Measurements from ENCODE around the gene STT3A. TPM values are rescaled to one million over a fixed set of nuclear protein-coding genes. Genes with fewer than 3 reads are reported as not detected.

The STT3A gene
- total and polyA plus RNA-seq, 7 donors = 10.8 to 62.7 (median 49.3) TPM

- no peak overlapping the region for H3K4me3 ChIP-seq
- TF ChIP-seq, protein P1, sequence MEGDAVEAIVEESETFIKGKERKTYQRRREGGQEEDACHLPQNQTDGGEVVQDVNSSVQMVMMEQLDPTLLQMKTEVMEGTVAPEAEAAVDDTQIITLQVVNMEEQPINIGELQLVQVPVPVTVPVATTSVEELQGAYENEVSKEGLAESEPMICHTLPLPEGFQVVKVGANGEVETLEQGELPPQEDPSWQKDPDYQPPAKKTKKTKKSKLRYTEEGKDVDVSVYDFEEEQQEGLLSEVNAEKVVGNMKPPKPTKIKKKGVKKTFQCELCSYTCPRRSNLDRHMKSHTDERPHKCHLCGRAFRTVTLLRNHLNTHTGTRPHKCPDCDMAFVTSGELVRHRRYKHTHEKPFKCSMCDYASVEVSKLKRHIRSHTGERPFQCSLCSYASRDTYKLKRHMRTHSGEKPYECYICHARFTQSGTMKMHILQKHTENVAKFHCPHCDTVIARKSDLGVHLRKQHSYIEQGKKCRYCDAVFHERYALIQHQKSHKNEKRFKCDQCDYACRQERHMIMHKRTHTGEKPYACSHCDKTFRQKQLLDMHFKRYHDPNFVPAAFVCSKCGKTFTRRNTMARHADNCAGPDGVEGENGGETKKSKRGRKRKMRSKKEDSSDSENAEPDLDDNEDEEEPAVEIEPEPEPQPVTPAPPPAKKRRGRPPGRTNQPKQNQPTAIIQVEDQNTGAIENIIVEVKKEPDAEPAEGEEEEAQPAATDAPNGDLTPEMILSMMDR (IDR thresholded peaks at IDR 0.05) = no peak
- no peak for TF ChIP-seq POLR2A (IDR thresholded peaks at IDR 0.05)
- no peak for TF ChIP-seq POLR2AphosphoS5 (IDR thresholded peaks at IDR 0.05)
- no peaks in the 10 kb centered on the region for H3K27me3 ChIP-seq
- H3K36me3 ChIP-seq = peaks cover 30 to 100% (median 86%) of the 10 kb centered on the region in 4 donors
- H3K27ac ChIP-seq = no peak overlapping the region
- H3K4me1 ChIP-seq = no peaks in the 10 kb centered on the region
- intact Hi-C loops (cut with DNase I) = no loop called here
- DNase-seq = no peak
- no peaks in the 10 kb centered on the region for H3K9me3 ChIP-seq
Observed at GRCh38 chr11:125605417-125605816, 12.8 kb downstream of the STT3A start.

DNA sequence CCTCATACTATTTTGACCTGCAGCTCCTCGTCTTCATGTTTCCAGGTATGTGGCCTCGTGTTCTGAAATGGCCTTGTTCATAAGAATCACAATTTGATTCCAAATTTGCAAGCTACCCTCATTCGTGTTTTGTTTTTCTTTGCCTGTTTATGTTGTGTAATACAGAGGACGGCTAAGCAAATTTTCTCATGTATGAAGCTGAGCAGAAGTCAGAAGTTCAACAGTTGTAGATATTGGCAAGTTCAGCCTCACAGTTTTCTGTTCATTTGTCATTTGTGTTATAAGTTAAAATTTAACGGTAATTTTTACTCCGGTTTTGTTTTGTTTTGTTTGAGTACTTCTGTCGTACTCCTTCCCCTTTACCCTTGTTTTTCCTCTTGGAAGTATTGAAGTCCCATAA lies 16.9 kb downstream of the STT3A start:
- H3K27me3 ChIP-seq = no peaks in the 10 kb centered on the region
- no peaks in the 10 kb centered on the region for H3K4me1 ChIP-seq
- H3K36me3 ChIP-seq = peaks cover 38 to 100% (median 82%) of the 10 kb centered on the region in 4 donors
- no peak overlapping the region for H3K4me3 ChIP-seq
- 83 to 89% methylated on average over 7 of the region's 7 CpGs for WGBS, 2 donors
- intact Hi-C loops (cut with DNase I) = no loop called here
- no peaks in the 10 kb centered on the region for H3K9me3 ChIP-seq
- no peak overlapping the region for H3K27ac ChIP-seq
- DNase-seq = no peak
- TF ChIP-seq, protein P1 (IDR thresholded peaks at IDR 0.05) = no peak
- no peak for TF ChIP-seq EP300 (IDR thresholded peaks at IDR 0.05)
- no peak for TF ChIP-seq POLR2A (IDR thresholded peaks at IDR 0.05)
- no peak for TF ChIP-seq POLR2AphosphoS5 (IDR thresholded peaks at IDR 0.05)

GRCh38 chr11:125618383-125618782 lies 25.7 kb downstream of the STT3A start:
- TF ChIP-seq EP300 (IDR thresholded peaks at IDR 0.05) (no peak), POLR2A (IDR thresholded peaks at IDR 0.05) (no peak), POLR2AphosphoS5 (IDR thresholded peaks at IDR 0.05) (no peak)
- TF ChIP-seq, protein P1 (IDR thresholded peaks at IDR 0.05) = no peak
- no peaks in the 10 kb centered on the region for H3K27me3 ChIP-seq
- intact Hi-C loops (cut with DNase I) = no loop called here

GRCh38 chr11:125621995-125622394 lies 29.3 kb downstream of the STT3A start:
- TF ChIP-seq EP300 (IDR thresholded peaks at IDR 0.05) (no peak), POLR2A (IDR thresholded peaks at IDR 0.05) (no peak)
- TF ChIP-seq, protein P1 (IDR thresholded peaks at IDR 0.05) = no peak
- no peaks in the 10 kb centered on the region for H3K9me3 ChIP-seq
- 83 to 87% methylated on average over 2 of the region's 2 CpGs for WGBS, 2 donors
- H3K4me1 ChIP-seq = peaks cover 0 to 45% (median 21%) of the 10 kb centered on the region in 4 donors
- peak overlapping the region in 1 of 4 donors; percentile 5 for H3K4me3 ChIP-seq
- H3K36me3 ChIP-seq = peaks cover 19 to 47% (median 28%) of the 10 kb centered on the region in 4 donors
- intact Hi-C loops (cut with DNase I) = loop anchor here (10.0 kb wide), 2 partner anchors 47 to 127 kb away; partner anchors contain the start of gene FEZ1
- peak overlapping the region; percentile 4 to 94 (median 90) for H3K27ac ChIP-seq
- DNase-seq = no peak
- no peaks in the 10 kb centered on the region for H3K27me3 ChIP-seq

More at GRCh38 chr11:125618383-125618782, 25.7 kb downstream of the STT3A start:
- Histone ChIP-seq H3K4me3 (no peak overlapping the region), H3K36me3 (peaks cover 30 to 83% (median 48%) of the 10 kb centered on the region in 4 donors), H3K9me3 (no peaks in the 10 kb centered on the region), H3K4me1 (peaks cover 0 to 18% (median 2%) of the 10 kb centered on the region in 4 donors), H3K27ac (no peak overlapping the region)
- WGBS, 2 donors = 95 to 96% methylated on average over 4 of the region's 4 CpGs
- DNase-seq = no peak

DNA sequence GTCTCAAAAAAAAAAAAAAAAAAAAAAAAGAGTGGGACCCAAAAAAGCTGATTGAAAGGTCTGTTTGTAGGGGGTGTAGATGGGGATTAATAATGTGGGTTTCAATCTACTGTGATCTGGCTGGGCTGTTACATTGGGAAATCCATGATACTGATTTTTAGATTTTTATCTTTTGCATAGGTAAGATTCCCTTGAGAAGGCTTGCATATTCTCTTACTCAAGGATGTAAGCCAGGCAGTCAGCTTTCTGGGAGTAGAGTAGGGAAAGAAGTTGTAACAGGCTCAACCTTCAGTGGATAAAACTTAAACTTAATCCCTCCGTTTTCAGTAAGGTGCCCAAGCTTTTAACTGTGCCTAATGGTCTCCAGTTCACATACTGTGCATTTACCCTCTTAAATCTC lies 30.4 kb downstream of the STT3A start:
- H3K36me3 ChIP-seq = peaks cover 18 to 37% (median 22%) of the 10 kb centered on the region in 4 donors
- 87 to 93% methylated on average over 1 of the region's 1 CpG for WGBS, 2 donors
- H3K4me1 ChIP-seq = peaks cover 0 to 45% (median 21%) of the 10 kb centered on the region in 4 donors
- no peak overlapping the region for H3K4me3 ChIP-seq
- TF ChIP-seq, protein P1 (IDR thresholded peaks at IDR 0.05) = no peak
- TF ChIP-seq EP300 (IDR thresholded peaks at IDR 0.05) (no peak), POLR2AphosphoS5 (IDR thresholded peaks at IDR 0.05) (no peak), POLR2A (IDR thresholded peaks at IDR 0.05) (no peak)
- peak overlapping the region in 3 of 4 donors; percentile 86 to 94 (median 93) for H3K27ac ChIP-seq
- H3K27me3 ChIP-seq = no peaks in the 10 kb centered on the region
- H3K9me3 ChIP-seq = no peaks in the 10 kb centered on the region
- intact Hi-C loops (cut with DNase I) = loop anchor here (10.0 kb wide), 2 partner anchors 48 to 128 kb away; partner anchors contain the start of gene FEZ1
- DNase-seq = no peak
